ENCODE results near the gene RORC.

RORC gene

DNA sequence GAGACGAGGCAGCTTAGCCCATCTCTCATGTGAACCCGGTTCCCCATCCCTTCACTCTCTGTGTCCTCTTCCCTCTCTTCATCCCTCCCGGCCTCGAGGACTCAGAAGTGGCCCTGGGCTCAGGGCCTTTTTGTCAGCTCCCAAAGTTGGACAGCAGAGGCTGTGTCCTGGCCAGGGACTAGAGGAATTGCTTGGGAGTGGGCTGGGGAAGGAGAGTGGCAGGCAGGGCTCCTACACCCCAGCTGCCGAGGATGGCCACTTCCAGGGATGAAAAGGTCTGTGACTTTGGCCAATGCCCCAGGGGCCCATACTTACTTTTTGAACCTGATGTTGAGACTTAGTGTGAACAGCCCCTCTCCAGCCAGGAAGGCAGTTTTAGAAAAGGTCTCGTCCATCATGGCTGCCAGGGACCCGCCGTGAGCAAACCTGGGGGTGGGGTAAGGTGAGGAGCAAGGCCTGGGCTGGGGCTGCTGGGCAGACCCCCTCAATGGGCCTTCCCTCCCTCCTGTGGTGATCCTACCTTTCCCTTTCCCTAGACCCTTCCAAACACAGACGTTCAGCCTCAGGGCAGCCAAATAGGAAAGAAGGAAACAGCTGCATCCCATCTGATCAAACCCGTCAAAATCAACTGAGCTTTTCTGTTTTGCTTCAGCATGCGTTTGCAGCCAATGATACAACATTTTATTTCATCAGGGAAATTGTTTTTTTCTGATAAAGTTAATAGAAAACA lies 16.4 kb upstream of the RORC start:
- no peak for DNase-seq (ENCODE audit: low read depth)

- DNase-seq (ENCODE audit: low read depth) = no peak
These were observed 15.2 kb upstream of the RORC start for GRCh38 chr1:151846686-151847237.

DNA sequence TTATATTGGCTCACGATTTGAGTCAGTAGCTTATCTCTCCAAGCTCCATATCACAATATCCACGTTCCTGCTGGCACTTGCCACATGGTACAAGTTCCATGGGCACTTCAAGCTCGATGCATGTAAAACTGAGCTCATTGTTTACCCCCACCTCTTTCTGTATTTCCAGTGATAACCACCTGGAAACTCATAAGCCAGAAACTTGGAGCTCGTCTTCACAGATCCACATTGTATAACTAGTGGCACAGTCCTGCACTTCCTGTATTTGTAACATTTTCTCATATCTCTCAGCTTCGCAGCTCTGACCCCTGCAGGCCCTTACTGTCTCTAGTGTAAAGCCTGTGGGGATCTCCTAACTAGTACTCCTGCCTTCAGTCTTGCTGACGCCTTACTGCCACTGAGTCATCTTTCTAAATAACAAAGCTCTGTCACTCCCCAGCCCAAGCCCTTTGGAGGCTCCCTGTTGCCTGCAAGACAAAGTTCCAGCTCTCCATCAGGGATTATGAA lies 14.5 kb upstream of the RORC start:
- no peak for DNase-seq (ENCODE audit: low read depth)

DNA sequence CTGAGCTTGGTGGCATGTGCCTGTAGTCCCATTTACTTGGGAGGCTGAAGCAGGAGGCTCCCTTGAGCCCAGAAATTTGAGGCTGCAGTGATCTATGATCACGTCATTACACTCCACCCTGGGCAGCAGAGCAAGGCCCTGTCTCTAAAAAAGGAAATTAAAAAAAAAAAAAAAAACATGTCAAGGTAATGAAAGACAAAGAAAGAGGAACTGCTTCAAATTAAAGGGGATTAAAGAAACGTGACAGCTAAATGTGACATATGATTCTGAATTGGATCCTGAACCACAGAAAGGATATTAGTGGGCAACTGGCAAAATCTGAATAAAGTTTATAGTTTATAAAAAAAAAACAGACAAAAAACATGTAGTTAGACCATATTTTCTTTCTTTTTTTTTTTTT lies 11.8 kb upstream of the RORC start:
- DNase-seq (ENCODE audit: low read depth) = no peak

GRCh38 chr1:151841141-151841540 lies 9.5 kb upstream of the RORC start:
- no peak for DNase-seq (ENCODE audit: low read depth)

DNA sequence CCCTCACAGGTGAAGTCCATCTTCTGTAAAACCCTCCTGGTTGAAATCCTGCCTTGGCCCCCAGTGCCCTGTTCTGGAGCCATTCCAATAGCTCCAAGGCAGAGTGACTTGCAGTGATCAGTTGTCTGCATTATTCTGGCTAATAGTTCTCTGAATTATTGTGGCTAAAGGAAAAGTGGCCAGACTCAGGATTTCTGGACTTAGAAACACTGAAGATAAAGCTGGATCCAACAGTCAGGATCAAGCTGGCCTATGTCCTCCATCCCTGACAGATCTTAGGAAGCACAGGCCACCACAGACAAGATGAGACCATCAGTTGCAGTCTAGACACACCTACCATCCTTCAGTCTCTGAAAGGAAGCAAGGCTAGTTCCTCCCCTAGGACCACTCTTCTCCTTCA lies 8.8 kb upstream of the RORC start:
- no peak for DNase-seq (ENCODE audit: low read depth)

- DNase-seq (ENCODE audit: low read depth) = peak; percentile 65
These were observed 8.1 kb upstream of the RORC start, which contains the start of gene C2CD4D for GRCh38 chr1:151839457-151840403. TSS of gene C2CD4D (minus strand) at chr1:151839820. CDS start at chr1:151838989, 831 bp downstream.

DNA sequence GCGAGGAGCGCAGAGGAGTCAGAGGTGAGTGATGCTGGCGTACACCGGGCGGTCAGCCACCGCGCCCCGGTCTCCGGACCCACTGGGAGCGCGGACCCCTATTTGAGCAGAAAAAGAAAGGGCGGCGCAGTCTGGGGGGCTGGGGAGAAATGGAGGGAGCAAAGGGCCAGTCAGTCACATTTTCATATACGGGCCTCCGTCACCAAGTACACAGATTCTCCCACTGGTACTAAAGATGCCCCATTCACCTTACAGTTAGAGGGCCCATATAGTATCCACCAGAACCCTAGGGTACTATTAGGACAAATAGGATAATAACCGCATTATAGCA lies 7.4 kb upstream of the RORC start:
- no peak for DNase-seq (ENCODE audit: low read depth)

DNA sequence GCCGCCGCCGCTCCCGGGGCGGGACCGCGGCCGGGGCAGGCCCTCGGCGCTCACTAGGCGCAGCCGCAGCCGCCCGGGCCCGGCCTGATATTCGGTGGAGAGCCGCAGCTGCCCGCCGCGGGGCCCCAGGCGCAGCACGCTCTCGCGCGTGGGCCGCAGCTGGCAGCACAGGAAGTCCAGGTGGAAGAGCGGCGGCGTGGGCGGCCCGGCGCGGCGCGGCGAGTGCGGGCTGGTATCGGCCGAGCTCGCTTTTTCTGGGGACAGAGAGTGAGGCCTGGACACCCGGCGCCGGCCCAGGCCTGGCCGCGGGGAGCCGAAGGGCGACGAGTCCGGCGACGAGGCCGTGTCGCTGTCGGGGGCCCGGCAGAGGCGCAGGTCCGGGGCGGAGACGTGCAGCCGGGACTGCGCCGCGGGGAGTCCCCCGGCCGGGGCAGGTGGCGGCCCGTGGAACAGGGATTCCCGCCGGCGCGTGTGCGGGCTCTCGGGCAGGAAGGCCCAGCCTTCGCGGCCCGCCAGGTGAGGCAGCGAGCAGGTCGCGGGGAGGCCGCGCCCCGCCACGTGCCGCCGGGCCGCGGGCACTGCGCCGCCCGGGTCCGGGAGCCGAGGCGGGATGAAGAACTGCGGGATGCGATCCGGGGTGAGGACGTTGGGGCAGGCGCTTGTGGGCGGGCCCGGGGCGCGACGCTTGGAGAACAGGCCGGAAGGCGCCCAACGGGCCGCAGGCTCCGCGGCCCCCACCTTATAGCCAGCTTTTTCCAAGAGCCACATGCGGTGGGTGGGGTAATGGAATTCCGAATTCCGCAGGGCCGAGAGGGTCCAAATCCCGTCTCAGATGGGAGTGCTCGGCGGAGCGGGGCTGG lies 6.8 kb upstream of the RORC start:
- peak; percentile 52 for DNase-seq (ENCODE audit: low read depth)

DNA sequence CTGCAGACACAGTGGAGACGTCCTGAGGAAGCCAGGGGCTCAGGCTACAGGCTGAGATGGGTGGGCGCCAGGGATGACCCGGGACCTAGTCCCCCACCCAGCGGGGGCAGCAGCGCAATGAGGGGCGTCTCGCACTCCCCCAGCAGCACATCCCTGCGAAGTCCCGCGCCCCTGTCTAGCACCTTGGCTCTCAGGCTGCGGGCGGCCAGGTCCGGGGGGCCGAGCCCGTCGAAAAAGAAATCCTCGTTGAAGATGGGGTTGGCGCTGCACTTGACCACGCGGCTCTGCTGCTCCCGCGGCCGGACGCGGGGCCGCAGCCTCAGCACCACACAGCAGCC lies 6.3 kb upstream of the RORC start:
- DNase-seq (ENCODE audit: low read depth) = no peak

- DNase-seq (ENCODE audit: low read depth) = no peak
These were observed 5.6 kb upstream of the RORC start for GRCh38 chr1:151837197-151837596.

DNA sequence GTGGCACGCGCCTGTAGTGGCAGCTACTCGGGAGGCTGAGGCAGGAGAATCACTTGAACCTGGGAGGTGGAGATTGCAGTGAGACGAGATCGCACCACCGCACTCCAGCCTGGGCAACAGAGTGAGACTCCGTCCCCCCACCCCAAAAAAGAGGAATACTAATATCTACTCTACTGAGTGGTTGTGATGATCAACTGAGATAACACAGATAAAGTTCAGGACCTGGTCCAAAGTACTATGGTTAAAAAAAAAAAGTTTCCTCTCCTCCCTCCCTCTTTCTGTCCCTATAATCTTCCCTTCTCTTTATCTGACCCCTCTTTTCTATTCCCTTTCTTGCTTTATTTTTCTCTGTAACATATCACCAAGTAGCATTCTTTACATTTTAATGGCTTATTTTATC lies 4.0 kb upstream of the RORC start:
- no peak for DNase-seq (ENCODE audit: low read depth)

DNA sequence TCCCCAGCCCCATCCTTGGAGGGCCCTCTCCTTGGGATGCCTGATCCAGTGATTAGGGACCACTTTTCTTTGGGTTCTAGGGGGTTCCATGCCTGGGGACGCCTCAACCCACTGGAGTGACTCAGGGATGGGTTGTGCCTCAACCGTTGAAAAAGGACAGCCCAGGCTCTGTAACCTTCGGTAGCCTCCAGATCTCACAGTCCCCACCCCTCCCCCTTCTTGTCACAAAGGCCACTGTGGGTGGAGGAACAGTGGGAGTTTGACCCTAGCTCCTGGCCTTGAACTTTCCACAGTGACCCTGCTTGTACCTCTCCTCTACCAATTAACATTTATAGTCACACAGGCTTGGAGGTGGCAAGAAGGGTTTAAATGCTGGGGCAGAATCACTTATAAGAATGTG lies 2.6 kb upstream of the RORC start:
- no peak for DNase-seq (ENCODE audit: low read depth)

DNA sequence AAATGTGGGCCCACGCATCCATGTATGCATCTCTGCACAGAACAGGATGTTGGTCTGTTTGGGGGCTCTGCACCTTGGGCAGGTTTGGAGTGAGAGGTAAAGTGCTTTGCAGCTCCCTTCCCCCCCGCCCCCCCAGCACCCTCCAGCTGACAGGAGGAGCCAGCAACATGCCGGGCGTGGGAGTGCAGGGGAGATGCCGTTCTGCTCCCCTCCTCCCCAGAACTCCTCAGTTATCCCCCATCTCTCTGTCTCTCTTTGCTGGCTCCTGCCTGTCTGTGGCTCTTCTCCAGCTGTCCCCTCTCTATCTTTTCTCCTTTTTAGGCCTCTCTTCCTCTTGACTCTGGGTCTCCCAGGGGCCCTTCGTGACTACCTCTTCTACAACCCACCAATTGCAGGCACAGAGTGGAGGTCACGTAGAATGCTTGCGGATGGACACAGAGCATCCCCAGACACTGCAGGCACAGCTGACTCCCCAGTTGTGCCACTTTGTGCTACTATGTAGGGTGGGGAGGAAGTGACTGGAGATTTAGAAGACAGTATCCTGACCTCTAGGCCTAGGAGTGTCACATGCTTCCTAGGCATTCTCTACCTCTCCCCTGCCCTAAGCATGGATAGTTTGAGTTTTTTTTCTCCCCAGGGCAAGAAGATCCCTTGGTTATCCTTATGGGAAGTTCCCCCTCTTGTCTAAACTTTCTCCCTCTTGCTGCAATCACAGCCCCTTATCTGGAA lies 1.7 kb upstream of the RORC start:
- no peak for DNase-seq (ENCODE audit: low read depth)

DNA sequence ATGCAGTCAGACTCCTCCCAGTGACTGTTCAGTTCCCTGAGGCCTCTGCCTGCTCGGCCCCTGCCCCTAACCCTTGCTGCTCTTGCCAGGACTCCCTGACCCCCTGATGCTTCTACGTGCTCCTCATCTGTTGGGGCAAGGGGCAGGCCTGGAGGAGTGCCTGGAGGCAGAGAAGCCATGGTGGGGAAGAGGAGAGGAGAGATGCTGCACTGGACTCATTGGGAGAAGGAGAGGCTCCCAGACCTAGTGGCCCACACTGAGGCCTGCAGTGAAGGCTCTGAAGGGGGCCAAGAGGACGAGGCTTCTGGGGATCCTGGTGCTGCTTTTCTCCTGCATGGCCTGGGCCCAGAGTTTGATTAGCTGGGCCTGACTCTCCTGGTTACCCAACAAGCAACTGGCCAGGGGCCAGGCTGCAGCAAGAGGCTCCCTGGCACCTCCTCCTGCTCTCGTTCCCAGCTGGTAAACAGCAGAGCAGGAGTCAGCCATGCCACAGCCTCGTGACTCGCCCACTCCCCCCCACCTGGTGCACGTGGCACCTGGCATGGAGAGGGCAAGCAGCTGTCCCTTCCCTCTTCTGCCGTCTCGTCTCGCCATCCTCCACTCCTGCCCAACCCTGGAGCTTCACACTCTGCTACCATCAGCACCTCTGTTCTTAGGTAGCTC lies 847 bp upstream of the RORC start:
- no peak for DNase-seq (ENCODE audit: low read depth)

DNA sequence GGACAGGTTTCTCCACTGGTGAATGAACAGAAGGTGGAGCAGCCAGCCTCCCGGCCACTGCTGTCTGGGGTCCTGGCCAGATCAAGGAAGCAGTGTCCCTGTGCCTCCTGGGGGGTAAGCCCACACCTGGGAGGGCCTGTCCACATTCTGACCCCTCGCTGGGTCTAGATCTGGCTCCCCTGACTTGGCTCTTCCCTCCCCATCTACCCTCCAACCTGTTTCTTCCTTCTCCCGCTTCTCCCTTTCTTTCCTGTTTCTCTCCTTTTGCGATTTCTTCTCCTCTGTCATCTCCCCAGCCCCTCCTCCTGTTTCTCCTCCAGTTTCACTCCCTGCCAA lies 378 bp downstream of the RORC start:
- no peak for DNase-seq (ENCODE audit: low read depth)

DNA sequence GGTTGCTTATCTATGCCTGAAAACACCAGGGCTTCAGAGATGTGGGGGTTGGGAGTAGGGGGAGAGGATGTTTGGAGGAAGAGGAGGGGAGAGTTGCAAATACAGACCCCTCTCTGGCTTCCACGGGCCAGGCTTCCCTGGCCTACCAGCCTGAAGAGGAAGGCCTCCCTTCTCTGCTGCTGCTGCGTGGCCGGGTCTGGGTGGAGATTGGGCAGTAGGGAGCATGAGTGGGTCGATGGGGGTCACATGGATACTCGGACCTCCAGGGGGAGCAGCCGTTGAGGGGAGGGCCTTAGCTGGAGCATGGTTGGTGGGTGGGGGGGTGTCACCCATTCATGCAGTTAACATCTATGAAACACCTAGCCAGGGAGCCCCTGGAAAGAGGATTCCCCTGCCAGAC lies 1.5 kb downstream of the RORC start:
- DNase-seq (ENCODE audit: low read depth) = no peak

DNA sequence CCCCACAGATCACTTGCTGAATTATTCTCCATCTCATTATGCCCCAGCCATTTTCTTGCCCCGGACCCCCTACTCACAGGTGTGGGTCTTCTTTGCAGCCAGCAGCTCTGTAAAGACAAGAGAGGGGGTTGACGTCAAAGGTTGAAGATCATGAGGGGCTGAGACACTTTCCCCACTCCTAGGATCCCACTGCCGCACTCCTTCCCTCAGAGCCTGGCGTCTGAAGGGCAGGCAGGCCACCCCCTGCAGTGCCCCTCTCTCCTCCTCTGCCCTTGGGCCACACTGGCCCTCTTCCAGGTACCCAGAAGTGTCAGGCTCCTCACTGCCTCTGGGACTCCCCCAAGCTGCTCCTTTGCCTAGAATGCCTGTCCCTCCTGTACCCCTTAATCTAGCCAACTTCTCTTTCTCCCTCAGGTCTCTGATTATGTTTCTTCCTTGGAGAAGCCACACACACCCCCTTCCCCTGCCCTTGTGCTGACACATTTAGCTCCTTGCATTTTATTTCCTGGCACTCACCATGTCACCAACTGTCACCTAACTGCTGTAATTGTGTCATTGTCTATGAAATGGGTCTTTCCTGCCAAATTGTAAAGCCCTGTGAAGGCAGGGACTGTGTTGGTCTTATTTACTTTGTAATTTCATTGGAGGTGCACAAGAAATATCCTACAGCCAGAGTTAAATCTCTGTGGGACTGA lies 2.1 kb downstream of the RORC start:
- no peak for DNase-seq (ENCODE audit: low read depth)

DNA sequence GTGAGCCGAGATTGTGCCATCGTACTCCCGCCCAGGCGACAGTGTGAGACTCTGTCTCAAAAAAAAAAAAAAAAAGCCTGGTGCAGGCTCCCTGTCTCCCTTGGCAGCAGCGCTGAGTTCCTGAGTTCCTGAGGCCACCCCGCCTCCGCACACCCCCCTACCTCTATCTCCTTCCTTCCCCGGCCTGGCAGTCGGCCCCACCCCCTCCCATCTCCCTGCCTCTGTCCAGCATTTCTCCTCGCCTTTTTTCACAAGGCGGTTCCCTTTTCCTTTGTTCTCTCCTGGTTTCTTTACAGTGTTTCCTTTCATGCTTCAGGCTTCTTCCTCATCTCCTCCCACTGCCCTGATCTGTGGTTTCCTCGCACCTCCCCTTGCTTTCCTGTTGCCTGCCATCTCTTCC lies 2.7 kb downstream of the RORC start:
- DNase-seq (ENCODE audit: low read depth) = no peak

- DNase-seq (ENCODE audit: low read depth) = no peak
These were observed 3.7 kb downstream of the RORC start for GRCh38 chr1:151827853-151828252.
